ENCODE results near the gene MYDGF.
"Not testable (repeated sequence)": the region's sequence is repeated elsewhere in the genome, so short reads cannot be mapped to it uniquely, and the experiment has no call there.

MYDGF gene

GRCh38 chr19:4699826-4700692 lies 29.9 kb upstream of the MYDGF start:
- DNase-seq: no peak

DNA sequence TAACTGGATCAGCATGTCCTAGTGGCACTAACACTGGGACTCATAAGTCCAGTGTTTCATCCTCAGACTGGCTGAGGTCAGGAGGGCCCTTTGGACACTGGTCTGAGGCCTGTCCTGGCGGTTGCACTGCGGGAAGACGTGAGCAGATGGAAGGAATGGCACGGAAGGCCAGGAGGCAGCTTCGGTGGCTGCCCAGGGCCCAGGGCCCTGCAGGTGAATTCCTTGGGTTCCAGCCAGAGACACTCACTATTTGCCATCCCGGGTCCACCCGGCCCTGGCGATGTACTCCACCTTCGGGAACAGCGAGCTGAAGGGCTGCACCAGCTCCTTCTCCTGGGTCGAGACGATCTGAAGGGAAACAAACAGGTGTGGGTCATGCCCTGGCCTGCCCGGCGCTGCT lies 27.2 kb upstream of the MYDGF start:
- no peak for DNase-seq

DNA sequence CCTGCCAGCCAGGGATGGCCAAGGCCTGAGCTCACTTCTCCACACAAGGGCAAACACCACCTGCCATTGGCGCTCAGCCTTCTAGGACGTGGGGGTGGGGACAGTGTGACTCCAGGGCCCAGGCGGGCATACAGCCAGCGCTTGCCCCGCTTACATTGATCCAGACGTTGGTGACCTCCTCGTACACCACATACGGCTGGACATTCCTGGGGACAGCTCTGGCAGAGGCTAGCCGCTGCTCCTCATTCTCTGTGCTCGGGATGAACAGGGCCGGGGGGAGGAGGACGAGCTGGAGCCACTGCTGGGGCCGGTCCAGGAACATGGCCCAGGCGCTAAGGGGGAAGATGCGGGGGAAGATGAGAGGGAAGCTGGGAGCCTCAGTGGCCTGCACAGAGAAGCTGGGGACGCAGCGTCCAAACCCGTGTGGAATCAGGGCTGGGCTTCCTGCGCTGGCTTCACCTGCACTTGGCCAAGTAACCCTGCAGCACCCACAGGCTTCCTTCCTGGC lies 25.1 kb upstream of the MYDGF start:
- no peak for DNase-seq

GRCh38 chr19:4694211-4694987 lies 24.3 kb upstream of the MYDGF start:
- DNase-seq: no peak

- DNase-seq: no peak
These were observed 23.5 kb upstream of the MYDGF start for GRCh38 chr19:4693471-4694121.

- no peak for DNase-seq
These were observed 22.9 kb upstream of the MYDGF start for GRCh38 chr19:4693078-4693350.

- DNase-seq: no peak
These were observed 22.3 kb upstream of the MYDGF start for GRCh38 chr19:4692251-4693077.

DNA sequence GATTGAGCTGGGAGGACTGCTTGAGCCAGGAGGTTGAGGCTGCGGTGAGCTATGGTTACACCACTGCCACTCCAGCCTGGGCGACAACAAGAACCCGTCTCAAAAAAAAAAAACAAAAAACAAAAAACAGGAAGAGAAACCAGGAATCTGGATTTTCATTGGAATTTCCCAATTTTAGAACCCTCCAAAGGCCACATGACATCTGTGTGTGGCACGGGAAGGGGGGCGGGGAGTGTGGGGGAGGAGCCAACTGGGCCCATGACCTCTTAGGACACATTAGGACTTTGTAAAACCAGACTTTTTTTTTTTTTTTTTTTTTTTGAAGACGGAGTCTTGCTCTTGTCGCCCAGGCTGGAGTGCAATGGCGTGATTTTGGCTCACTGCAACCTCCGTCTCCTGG lies 21.2 kb upstream of the MYDGF start:
- DNase-seq: no peak

GRCh38 chr19:4690361-4690760 lies 20.2 kb upstream of the MYDGF start:
- no peak for DNase-seq

- DNase-seq: no peak
These were observed 19.3 kb upstream of the MYDGF start for GRCh38 chr19:4689403-4689802.

- no peak for DNase-seq
These were observed 18.4 kb upstream of the MYDGF start for GRCh38 chr19:4688587-4688986.

DNA sequence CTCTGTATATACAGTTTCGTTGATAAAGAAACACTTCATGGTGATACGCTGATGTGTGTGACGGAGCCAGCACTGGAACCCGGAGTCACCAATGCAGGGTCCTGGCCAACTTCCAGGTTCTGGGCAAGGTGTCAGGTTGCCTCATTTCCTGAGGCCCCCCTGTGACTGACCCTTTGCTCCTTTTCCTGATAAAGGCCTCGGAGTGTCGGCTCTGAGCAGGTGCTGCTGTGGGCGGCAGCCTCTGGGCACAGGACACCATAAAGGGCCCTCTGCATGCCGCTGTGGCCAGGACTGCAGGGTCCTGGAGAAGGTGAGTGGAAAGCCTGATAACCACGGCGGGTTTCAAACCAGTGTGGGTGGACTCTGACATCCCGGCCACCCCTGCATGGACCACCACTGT lies 17.3 kb upstream of the MYDGF start:
- DNase-seq: no peak

DNA sequence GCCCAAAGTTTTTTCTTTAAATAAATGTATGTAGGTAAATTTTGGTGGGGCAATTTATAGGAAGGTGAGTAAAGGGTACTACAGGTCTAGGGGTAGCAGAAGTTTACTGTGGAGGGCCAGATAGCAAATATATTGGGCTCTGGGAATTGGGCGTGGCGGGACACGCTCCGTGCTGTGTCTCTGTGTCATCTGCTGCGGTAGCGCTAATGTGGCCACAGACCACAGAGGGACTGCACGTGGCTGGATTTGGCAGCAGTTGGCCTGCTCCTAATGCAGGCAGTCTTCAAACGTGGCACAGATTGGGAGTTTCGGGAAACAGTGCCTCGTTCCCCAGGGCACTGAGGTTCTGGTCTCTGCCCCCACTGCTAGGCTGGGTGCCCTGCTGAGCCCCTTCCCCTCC lies 16.6 kb upstream of the MYDGF start:
- DNase-seq: no peak

DNA sequence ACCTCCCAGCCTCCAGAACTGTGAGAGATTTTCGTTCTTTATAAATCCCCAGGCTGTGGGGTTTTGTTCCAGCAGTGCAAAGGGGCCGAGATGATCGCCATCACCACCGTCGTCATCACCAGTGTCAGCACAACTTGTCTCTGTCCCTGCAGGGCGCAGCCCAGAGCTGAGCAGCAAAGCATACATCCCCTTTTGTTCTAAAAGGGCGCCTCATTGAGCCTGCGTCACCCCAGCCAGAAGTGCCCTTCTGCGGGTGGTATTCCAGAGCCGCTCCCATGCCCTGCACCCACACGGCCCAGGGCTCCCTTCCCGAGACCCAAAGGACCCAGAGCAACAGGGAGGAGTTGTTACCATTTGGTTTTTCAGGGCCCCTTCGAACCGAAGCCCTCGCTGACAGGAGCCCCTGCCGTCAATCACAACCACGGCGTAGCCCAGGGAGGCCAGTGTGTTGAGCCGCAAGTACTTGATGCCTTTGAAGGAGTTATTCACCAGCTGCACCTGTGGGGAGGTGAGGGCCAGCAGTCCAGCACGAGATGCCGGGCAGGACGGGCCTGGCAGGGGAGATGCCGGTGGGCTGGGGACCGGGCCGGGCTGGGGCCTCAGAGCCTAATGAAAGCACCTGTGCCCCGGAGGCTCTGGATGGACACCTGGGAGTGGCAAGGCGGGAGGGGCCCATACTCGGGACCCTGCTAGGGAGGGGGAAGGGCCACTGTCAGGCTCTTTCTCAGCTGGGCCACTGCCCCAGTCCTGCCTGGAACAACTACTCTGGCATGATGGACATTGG lies 14.4 kb upstream of the MYDGF start:
- no peak for DNase-seq

DNA sequence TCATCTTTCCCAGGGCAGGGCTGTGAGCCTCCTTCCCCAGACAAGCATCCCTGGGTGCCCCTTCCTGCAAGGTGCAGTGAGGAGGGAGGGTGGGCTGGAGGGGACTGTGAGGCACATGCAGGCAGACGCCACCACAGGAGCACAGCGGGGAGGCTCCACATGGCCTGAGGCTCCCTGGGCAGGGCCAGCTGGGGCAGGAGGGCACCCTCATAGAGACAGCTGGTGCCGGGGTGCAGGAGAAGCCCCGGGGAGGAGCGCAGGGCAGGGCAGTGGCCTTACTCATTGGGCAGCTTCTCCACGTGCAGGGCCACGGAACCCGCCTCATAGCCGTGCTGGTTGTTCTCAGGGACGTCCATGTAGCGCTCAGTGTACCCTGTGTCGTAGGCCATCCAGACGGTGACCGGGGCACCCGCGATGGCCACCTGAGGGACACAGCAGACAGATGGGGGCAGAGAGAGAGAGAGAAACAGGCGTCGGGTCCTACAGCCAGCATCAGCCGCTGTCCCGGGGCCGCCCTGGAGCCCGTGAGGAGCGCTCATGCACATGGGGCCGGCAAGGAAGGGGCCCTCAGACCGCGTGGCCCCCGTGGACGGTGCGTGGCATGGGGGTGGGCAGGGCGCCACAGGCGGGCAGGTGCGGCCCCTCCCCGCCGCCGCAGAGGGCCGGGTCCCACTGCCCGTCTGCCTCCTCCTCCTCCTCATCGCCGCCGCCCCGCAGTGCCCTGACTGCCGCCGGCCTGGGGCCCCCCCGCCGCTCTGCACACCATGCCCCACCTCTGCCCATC lies 12.5 kb upstream of the MYDGF start:
- DNase-seq: no peak

DNA sequence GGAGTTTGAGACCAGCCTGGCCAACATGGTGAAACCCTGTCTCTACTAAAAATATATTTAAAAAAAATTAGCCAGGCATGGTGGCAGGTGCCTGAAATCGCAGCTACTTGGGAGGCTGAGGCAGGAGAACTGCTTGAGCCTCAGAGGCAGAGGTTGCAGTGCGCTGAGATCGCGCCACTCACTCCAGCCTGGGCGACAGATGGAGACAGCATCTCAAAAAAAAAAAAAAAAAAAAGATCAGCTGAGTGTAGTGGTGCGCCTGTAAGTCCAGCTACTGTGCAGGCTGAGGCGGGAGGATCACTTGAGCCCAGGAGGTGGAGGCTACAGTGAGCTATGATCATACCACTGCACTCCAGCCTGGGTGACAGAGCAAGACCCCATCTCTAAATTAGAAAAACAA lies 9.9 kb upstream of the MYDGF start:
- DNase-seq: not testable (repeated sequence)

DNA sequence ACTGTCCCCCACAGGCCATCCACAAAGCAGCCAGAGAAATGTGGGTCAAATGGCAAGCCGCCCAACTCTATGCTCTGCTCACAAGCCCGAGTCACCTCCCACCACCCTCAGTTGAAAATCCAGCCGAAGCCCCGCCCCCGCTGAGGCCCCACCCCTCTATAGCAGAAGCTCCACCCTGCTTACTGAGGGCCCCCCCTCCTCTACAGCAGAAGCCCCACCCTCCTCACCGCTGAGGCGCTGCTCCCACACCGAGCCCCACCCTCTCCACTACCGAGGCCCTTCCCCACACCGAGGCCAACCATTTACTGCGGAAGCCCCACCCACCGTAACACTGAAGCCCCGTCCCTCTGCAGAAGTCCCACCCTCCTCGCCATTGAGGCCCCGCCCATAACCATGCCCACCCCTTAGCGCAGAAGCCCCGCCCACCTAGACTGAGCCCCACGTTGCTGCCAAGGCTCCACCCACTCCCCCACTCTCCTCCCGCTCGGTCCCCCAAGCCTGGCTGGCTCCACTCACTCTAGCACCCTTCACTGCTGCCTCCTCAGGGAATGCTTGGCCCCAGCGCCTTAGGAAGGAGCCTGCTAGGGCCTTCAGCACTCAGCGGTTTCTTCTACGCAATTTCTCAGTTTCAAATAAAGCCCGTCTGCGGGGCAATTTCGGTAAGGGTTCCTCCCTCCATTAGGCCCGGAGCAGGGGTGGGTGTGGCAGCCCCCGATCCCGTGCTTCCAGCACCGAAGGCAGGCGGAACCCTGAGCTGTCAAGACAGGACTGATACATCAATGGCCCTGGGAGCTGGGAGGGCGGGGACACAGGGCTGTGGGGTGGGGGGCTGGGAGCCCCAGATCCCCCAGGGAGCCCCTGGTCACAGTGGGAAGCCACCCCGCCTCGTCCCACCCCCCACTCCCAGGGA lies 9.0 kb upstream of the MYDGF start:
- no peak for DNase-seq

DNA sequence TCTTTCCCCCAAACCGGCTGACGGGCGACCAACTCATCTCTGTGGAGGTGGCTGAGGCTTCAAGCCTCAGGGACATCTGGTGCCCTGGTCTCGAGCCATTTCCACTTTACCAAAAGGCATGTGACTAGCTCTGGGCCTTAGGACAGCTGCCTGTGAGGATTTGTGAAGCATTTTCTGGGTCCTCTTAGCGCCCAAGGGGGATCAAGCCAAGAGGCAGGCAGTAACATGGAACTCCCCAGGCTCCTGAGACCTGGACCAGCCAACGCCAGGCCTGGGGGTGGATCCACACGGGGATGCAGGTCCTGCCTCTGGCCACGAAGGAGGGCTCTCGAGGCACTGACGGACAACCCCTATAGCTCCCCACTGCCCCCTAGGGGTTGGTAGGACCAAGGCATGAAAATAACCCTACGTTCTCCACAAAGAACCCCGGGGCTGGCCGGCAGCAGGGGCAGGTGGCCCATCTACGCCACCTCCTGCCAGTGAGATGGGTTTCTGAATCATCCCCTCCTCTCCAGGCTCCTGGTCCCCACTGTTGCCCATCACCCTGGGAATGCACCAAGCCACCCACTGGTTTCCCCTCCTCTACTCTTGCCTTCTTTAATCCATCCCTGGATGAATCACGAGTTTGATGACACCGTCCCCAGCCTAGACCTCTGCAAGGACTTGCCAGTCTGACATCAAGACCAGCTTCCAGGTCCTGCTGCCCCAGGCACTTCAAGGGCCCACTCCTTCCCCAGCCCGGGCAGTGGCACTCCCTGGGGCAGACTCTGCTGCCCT lies 7.0 kb upstream of the MYDGF start:
- DNase-seq: peak; percentile 18 to 23

DNA sequence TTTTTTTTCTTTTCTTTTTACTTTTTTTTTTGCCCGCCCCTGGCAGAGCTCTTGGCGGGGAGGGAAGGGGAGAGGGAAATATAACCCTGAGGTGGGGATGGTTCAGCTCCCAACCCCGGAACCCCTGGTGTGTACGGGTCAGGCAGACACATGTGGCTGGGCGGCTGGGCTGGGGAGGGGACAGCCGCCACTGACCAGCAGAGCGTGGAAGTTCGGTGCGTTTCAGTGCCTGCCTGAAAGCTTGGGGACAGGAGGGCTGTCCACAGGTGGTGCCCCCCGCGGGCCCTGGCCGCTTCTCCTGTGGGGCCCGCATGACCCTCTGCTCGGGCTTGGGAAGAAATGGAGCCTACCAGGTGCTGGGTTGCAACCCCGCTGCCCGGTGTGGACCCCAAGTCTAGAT lies 5.2 kb upstream of the MYDGF start:
- no peak for DNase-seq

All from Kasumi-1 (cell line).